NCI-H2107 (cell line): ENCODE results near the gene ETFRF1.

Experiments
- DNase-seq: peaks from one replicate; lab custom pipeline; 2025; lab: John Stamatoyannopoulos, UW

Gene ETFRF1

DNA sequence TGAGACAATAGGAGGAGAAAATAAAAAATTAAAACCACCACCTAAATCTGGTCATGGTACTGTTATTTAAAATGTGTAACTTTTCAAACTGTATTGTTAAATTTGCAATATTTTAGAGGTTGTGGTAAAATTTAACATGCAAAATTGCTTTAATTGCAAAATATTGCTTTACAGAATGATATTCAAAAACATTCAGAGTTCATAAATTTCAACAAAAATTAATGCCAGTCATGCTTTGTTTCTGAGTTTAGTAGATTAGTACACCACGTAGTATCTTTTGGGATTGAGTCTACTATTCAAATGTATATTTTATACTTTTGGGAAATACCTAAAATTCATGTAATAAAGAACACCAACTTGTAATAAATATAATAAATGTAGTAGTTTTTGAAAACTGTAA, 18.3 kb downstream of the ETFRF1 start:
- DNase-seq = no peak

DNA sequence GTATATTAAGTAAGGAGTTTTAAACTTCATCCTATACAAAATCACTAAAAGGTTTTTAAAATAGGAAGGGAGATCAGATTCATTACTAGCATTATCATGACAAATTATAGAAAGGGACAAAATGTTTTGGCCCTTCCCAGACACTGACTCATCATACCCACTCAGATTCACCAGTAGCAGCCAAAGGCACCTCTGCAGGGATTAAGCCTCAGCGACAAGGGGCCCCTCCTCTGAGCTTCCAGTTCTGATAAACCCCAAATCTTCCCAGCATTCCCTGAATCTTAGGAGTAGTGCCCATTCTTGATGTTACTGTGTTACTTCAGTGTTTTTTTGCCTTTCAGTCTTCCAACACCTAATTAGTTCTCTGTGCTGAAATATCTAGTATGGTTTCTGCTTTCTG, 41.2 kb downstream of the ETFRF1 start:
- no peak for DNase-seq

DNA sequence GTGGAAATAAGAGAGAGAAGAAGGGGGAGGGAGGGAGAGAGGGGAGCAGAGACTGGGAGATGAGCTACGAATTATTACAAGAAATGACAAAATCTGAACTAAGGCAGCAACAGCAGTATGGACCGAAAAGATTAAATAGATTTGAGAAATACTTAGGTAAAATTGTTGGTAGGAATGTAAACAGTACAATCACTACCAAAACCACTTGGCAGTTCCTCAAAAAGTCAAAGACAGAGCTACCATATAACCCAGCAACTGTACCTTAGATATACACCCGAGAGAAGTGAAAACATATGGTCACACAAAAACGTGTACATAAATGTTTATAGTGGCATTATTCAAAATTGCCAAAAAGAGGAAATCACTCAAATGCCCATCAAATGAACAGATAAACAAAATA, 41.6 kb downstream of the ETFRF1 start:
- no peak for DNase-seq

DNA sequence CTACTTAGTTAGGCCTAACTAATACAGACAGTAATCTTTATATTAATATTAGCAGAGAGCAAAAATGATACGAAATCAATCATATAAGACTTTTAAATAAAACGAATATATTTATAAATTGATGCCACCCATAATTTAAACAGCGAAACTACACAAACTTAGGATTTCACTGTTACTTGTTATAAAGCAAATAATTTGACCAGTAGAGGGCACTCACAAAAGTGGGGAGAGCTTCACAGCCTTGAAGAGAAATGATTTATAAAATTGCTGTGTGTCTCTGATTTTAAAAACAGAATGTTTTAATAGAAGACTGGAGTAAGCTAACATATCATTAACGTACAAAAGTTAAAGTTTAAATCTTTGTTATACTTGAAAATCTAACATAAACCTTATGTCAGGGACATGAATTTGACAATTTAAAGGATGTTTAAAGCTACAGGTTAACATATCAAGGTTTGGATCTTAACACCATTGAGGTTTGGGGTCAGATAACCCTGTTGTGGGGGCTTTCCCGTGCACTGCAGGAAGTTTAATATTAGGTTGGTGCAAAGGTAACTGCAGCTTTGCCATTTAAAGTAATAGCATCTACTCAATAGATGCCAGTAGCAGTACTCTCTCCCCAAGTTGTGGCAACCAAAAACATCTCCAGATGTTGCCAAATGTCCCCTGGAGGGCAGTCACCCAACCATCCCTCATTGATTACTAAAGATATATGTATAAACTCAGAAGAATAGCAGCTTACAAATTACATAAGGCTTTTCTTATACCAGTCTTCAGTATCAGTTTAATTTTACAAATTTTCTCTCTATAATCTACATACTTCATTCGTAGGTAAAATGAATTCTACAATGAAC, 46.4 kb downstream of the ETFRF1 start:
- DNase-seq = no peak

GRCh38 chr12:25242981-25243679, 48.1 kb downstream of the ETFRF1 start:
- DNase-seq = no peak

- DNase-seq = no peak
Observed at GRCh38 chr12:25243680-25243990, 48.6 kb downstream of the ETFRF1 start.

GRCh38 chr12:25245491-25245890, 50.5 kb downstream of the ETFRF1 start:
- no peak for DNase-seq

- DNase-seq = no peak
Observed at GRCh38 chr12:25248137-25248536, 53.1 kb downstream of the ETFRF1 start.

GRCh38 chr12:25248732-25249131, 53.7 kb downstream of the ETFRF1 start:
- no peak for DNase-seq

GRCh38 chr12:25249931-25250738, 55.1 kb downstream of the ETFRF1 start:
- no peak for DNase-seq

DNA sequence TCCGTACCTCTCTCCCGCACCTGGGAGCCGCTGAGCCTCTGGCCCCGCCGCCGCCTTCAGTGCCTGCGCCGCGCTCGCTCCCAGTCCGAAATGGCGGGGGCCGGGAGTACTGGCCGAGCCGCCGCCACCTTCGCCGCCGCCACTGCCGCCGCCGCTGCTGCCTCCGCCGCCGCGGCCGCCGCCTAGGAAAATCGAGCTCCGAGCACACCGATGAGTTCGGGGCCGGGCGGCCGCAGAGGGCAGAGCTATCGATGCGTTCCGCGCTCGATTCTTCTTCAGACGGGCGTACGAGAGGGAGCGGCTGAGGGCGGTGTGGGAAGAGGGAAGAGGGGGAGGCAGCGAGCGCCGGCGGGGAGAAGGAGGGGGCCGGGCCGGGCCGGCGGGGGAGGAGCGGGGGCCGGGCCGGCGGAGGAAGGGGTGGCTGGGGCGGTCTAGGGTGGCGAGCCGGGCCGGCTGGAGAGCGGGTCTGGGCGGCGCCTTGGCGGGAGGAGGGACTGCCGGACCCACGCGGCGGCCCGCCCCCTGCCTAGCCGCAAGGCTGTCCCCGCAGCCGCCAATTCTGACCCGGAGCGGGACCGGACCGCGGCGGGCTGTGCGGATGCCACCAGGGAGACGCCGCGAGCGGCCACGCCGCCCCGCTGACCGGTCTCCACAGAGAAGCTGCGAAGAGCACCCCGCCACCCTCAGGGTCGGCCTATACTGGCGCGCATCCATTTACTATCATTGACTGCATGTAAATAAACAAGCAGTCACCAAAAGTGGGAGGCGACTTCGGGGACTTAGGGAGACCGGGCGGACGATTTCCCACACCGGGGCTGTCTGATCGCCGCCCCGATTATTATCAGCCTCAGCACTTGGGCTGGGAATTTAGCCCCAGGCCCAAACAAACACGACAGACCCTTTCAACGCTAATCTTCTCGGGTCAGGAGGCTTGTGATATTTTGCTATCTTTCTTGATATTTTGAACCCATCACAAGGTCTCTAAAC, 56.0 kb downstream of the ETFRF1 start, which contains the start of gene KRAS:
TSS of gene KRAS (minus strand) at position 186 of the 987 bp plus-strand sequence.
- DNase-seq = peak; percentile 96

- no peak for DNase-seq
Observed at GRCh38 chr12:25251769-25252168, 56.7 kb downstream of the ETFRF1 start.

DNA sequence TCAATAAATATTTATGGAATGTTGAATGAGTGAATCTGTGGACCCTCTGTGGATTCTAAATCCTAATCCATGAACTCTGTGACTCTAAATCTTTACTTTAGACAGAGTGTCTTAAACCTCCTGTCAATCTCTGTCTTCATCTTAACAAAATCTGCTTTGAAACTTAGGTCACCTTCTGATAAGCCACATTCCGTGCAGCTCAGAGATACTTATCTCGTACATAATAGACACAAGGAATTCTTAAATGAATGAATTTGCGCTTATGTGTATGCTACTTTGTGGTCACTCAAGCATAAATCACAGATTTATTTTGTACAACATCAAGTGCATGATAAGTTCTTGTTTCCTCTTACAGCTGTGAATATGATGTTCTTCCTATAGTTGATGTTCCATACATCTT, 57.9 kb downstream of the ETFRF1 start:
- no peak for DNase-seq

DNA sequence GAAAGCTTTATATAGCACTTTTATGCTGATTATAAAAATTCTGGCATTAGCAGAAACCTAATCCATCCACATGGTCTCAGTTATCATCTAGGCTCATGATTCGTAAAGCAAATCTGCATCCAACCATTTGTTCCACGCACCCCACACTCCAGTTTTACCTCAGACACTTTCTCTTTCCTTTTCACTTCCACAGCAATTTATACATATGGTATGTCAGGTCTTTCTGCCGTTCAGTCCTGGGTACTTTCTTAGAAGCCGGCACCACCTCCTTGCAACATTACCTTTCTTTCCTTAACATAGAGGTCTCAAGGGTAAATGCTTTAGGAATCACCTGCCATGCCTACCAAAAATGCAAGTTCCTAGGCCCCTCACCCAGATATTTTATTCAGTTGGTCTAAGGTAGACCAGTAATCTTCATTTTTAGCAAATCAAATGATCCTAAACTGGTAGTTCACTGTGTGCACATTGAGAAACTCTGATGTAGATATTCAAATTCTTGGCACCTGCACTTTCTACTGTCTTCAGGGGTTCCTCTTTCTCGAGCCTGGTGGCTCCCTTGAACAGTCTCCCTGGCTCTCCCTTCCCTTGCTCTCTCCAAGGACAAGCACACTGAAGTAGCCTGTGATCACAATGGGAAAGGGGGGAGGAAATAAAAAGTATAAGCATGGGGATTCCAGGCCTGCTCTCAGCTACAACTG, 58.5 kb downstream of the ETFRF1 start:
- no peak for DNase-seq

DNA sequence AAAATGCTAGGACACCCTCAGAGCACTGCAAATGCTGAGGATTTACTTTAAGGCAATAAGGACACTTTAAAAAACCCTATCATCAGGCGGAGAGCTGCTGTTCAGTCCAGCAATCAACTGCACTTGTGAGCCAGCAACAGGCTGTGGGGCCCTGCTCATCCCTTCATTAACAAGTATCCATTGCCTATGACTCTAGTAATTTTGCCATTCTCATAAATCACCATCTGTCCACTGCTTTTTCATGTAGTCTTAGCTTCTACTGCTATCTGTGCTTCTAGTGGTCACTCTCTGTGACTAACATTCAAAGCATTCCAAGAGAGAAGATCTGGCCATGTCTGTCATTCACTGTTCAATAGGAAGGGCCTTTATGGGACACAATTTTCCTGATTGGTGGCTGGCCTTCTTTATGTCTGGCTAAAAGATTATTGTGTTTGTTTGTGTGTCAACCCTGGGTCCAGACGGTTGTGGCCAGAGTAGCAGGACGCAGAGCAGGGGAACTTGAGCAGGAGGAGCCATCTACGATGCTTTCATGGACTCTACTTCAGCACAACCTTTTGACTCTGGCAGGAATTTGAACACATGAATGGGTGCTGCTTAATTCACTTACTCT, 59.3 kb downstream of the ETFRF1 start:
- no peak for DNase-seq
